A673 (cell line): Measurements from ENCODE around the gene GNL3L. TPM values are rescaled to one million over a fixed set of nuclear protein-coding genes. Genes with fewer than 3 reads are reported as not detected.

Source experiments
- BruUV-seq: library from RNA; stranded (reverse); fragments of 400-500 nt; replicated peaks from 2 replicates; lab custom pipeline; 2021; lab: Mats Ljungman, UMichigan
- CTCF ChIA-PET: fragments of 300-600 bp; sonication (Branson Sonifier 250); formaldehyde crosslinking; loops from one replicate; lab custom pipeline; 2022; ENCODE audit warnings: antibody characterized with exemption; lab: Charles Lee
- POLR2A ChIA-PET: fragments of 300-600 bp; sonication (Branson Sonifier 250); formaldehyde crosslinking; loops from one replicate; lab custom pipeline; 2022; ENCODE audit warnings: antibody characterized with exemption; ENCODE audit not compliant: low non-redundant PET; lab: Charles Lee
- DNase-seq: peaks from one replicate; pipeline ENCODE4 v3.0.0-alpha.2; 2015; ENCODE audit warnings: low spot score
- H3K27ac ChIP-seq: fragments of 200-600 bp; sonication (generic); 2 replicates; pipeline ENCODE4 v1.5.1; 2016; ENCODE audit warnings: mixed run types, low read depth, mild to moderate bottlenecking, mixed read lengths, antibody characterized with exemption, low read length; ENCODE audit not compliant: poor library complexity, severe bottlenecking
- H3K27me3 ChIP-seq: fragments of 200-600 bp; sonication (generic); replicated peaks from 2 replicates; pipeline ENCODE4 v1.6.1; 2017; ENCODE audit warnings: mixed run types, low read depth, mild to moderate bottlenecking, mixed read lengths, antibody characterized with exemption, low read length; ENCODE audit not compliant: insufficient read depth, poor library complexity
- H3K36me3 ChIP-seq: fragments of 200-600 bp; sonication (generic); 2 replicates; pipeline ENCODE4 v1.6.1; 2016; ENCODE audit warnings: mixed run types, mild to moderate bottlenecking, mixed read lengths, antibody characterized with exemption, low read length; ENCODE audit not compliant: insufficient read depth, poor library complexity, severe bottlenecking
- H3K4me1 ChIP-seq: fragments of 200-600 bp; sonication (generic); 2 replicates; pipeline ENCODE4 v1.6.1; 2017; ENCODE audit warnings: mixed run types, mild to moderate bottlenecking, mixed read lengths, antibody characterized with exemption, low read length; ENCODE audit not compliant: insufficient read depth, poor library complexity, severe bottlenecking
- H3K4me3 ChIP-seq: fragments of 200-600 bp; sonication (generic); 2 replicates; pipeline ENCODE4 v1.5.1; 2016; ENCODE audit warnings: low read depth, mixed run types, mild to moderate bottlenecking, mixed read lengths, low read length; ENCODE audit not compliant: poor library complexity, severe bottlenecking
- H3K9me3 ChIP-seq: fragments of 200-600 bp; sonication (generic); 2 replicates; pipeline ENCODE4 v1.6.1; 2016; ENCODE audit warnings: mixed run types, low read depth, mild to moderate bottlenecking, mixed read lengths, antibody characterized with exemption, low read length; ENCODE audit not compliant: poor library complexity, severe bottlenecking
- EZH2 ChIP-seq: fragments of 200-600 bp; sonication (generic); IDR thresholded peaks from 2 replicates; pipeline ENCODE4 v1.6.1; 2017; ENCODE audit warnings: borderline replicate concordance, low read depth, mild to moderate bottlenecking, mixed read lengths, antibody characterized with exemption, low read length; ENCODE audit not compliant: poor library complexity, severe bottlenecking
- intact Hi-C: fragments of 100-400 bp; cut with micrococcal nuclease; formaldehyde crosslinking; loops from one replicate; pipeline ENCODE4 v1.10.0; 2022; ENCODE audit not compliant: unreplicated experiment
- total RNA-seq: library from RNA; stranded (reverse); gene quantifications from 2 replicates; pipeline ENCODE4 v1.2.3, GENCODE V29; 2021
- TF ChIP-seq, protein P1 (sequence below): fragments of 300-800, 200-600 bp; sonication (generic); conservative IDR thresholded peaks from 2 replicates; pipeline ENCODE4 v1.5.1; 2017; ENCODE audit warnings: low read depth, mild to moderate bottlenecking, antibody characterized with exemption, low read length, moderate library complexity, mixed read lengths

GNL3L gene
- total RNA-seq, 1 experiment from 2014 or later, result 89.3 TPM

DNA sequence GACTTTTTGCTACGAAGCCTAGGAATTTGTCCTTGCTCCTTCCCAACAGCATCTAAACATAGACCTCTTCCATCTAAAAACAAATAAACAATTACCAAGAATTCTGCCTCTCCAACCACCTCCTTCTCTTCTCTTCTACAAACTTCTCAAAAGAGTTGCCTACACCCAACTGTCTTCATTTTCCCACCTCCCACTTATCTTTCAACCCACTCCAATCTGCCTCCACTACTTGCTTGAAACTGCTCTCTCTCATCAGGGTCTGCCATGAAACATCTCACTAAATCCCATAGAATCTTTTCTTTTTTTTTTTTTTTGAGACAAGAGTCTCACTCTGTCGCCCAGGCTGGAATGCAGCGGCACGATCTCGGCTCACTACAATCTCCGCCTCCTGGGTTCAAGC is 33.1 kb upstream of the GNL3L start:
- intact Hi-C loops, result no loop called here
- CTCF ChIA-PET, result no interaction called here
- no TSS peak for BruUV-seq
- Histone ChIP-seq H3K9me3 (no peaks in the 10 kb centered on the region), H3K4me3 (no peak overlapping the region), H3K36me3 (no peaks in the 10 kb centered on the region), H3K4me1 (no peaks in the 10 kb centered on the region), H3K27me3 (no peaks in the 10 kb centered on the region), H3K27ac (no peak overlapping the region)
- DNase-seq, result no peak
- POLR2A ChIA-PET, result no interaction called here
- TF ChIP-seq EZH2, result no peak
- TF ChIP-seq, protein P1, sequence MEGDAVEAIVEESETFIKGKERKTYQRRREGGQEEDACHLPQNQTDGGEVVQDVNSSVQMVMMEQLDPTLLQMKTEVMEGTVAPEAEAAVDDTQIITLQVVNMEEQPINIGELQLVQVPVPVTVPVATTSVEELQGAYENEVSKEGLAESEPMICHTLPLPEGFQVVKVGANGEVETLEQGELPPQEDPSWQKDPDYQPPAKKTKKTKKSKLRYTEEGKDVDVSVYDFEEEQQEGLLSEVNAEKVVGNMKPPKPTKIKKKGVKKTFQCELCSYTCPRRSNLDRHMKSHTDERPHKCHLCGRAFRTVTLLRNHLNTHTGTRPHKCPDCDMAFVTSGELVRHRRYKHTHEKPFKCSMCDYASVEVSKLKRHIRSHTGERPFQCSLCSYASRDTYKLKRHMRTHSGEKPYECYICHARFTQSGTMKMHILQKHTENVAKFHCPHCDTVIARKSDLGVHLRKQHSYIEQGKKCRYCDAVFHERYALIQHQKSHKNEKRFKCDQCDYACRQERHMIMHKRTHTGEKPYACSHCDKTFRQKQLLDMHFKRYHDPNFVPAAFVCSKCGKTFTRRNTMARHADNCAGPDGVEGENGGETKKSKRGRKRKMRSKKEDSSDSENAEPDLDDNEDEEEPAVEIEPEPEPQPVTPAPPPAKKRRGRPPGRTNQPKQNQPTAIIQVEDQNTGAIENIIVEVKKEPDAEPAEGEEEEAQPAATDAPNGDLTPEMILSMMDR, result no peak

- Histone ChIP-seq H3K9me3 (no peaks in the 10 kb centered on the region), H3K36me3 (no peaks in the 10 kb centered on the region), H3K27me3 (no peaks in the 10 kb centered on the region), H3K4me3 (no peak overlapping the region), H3K4me1 (no peaks in the 10 kb centered on the region), H3K27ac (no peak overlapping the region)
- BruUV-seq, result no TSS peak
- intact Hi-C loops, result no loop called here
- TF ChIP-seq, protein P1, result no peak
- TF ChIP-seq EZH2, result no peak
- peak; percentile 67 for DNase-seq
- ChIA-PET CTCF (no interaction called here), POLR2A (no interaction called here)
Measured at GRCh38 chrX:54509400-54509799, 20.6 kb upstream of the GNL3L start.

DNA sequence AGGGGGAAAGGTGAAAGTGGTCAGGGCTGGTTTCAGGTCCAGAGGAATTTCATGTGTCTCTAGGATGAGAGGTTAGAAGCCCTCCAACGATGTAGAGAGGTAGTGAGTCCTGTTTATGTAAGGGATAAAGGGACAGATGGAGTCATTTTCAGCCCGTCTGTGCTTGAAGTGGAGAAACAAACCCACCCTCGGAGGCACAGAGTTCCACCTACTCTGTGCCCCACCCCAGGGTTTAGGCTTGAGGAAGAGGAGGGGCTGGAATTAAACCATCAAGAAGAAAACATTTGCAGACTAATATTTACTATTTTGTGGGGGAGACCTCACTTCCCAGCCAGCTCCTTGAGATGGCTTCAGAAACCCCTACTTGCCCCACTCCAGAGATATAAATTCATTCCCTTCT is 868 bp upstream of the GNL3L start:
- Histone ChIP-seq H3K9me3 (peaks cover 9% of the 10 kb centered on the region), H3K27ac (peak overlapping the region; percentile 79), H3K36me3 (peaks cover 11% of the 10 kb centered on the region), H3K4me1 (peaks cover 3% of the 10 kb centered on the region), H3K27me3 (no peaks in the 10 kb centered on the region), H3K4me3 (no peak overlapping the region)
- intact Hi-C loops, result no loop called here
- TF ChIP-seq, protein P1, result no peak
- no peak for TF ChIP-seq EZH2
- no TSS peak for BruUV-seq
- no peak for DNase-seq
- ChIA-PET POLR2A (no interaction called here), CTCF (no interaction called here)
